SK-N-MC (cell line): Measurements from ENCODE around the gene BACE2.

Experiments
- DNase-seq: peaks from one replicate; pipeline ENCODE4 v3.0.0-alpha.2; 2011; ENCODE audit warnings: low read depth, low spot score
- H3K27ac ChIP-seq: fragments of 200-600 bp; sonication (generic); 2 replicates; pipeline ENCODE4 v1.5.1; 2016; ENCODE audit warnings: mixed run types
- H3K36me3 ChIP-seq: fragments of 200-600 bp; sonication (generic); 2 replicates; pipeline ENCODE4 v1.6.1; 2017; ENCODE audit warnings: antibody characterized with exemption, low read length, mixed read lengths; ENCODE audit not compliant: insufficient read depth
- H3K4me3 ChIP-seq: fragments of 200-600 bp; sonication (generic); 2 replicates; pipeline ENCODE4 v1.5.1; 2016
- H3K9ac ChIP-seq: fragments of 200-600 bp; sonication (generic); 2 replicates; pipeline ENCODE4 v1.8.0; 2017; ENCODE audit warnings: mixed run types, mixed read lengths; ENCODE audit not compliant: insufficient read length
- H3K9me3 ChIP-seq: fragments of 200-600 bp; sonication (generic); 2 replicates; pipeline ENCODE4 v1.6.1; 2017; ENCODE audit warnings: low read depth, mild to moderate bottlenecking, antibody characterized with exemption, low read length, moderate library complexity, mixed read lengths
- EZH2 ChIP-seq: fragments of 200-600 bp; sonication (generic); IDR thresholded peaks from one replicate; pipeline ENCODE4 v1.6.1; 2017; ENCODE audit warnings: antibody characterized with exemption
- FOXP2 ChIP-seq: optimal IDR thresholded peaks from 2 replicates; pipeline ENCODE3; 2011; ENCODE audit warnings: mild to moderate bottlenecking, moderate library complexity; ENCODE audit not compliant: insufficient read depth; ENCODE audit errors: extremely low read length, control extremely low read depth
- POLR2AphosphoS5 ChIP-seq: IDR thresholded peaks from 2 replicates; pipeline ENCODE4 v1.6.1; 2012; ENCODE audit warnings: mild to moderate bottlenecking, low read depth, low read length, borderline replicate concordance

BACE2 gene

DNA sequence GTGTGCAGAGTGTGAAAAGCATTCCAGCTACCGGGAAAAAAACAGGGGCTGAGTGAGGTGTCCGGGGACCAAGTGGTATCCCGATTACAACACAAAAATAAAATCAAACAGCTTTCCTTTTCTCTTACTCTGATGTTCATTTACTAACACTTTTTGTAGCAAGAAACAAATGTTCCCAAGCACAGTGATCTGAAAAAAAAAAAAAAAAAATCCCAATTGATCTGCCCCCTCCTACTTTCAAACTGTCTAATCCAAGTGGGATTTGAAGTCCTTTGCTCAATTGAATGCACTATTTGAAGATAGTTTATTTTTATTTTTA, 1.3 kb downstream of the BACE2 start:
- Histone ChIP-seq H3K27ac (no peak overlapping the region), H3K4me3 (peak overlapping the region; percentile 94), H3K9me3 (no peaks in the 10 kb centered on the region), H3K36me3 (peaks cover 3% of the 10 kb centered on the region; the same call in 1 of the 2 replicates), H3K9ac (peak overlapping the region; percentile 52)
- no peak for DNase-seq
- no peak for TF ChIP-seq FOXP2

DNA sequence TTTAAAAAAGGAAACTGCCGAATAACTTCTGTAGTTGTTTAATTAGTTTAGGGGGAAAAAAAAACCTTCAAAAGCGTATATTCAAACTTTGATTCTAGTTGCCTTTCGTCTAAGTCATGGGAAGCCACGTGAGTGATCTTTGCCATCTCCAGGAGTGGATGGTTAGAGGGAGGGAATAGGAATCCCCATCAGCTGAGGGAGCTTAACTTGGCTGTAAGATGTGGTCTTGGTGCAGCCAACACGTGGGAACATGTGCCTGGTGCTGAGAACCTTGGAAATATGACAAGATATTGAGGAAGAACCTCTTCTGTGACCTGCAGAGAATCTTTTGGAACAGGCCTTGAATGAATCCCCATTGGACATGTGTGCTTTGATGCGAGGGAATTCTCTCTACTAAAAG, 1.7 kb downstream of the BACE2 start:
- peak overlapping the region; percentile 94 for H3K4me3 ChIP-seq
- DNase-seq = no peak
- no peaks in the 10 kb centered on the region for H3K9me3 ChIP-seq
- H3K9ac ChIP-seq = peak overlapping the region; percentile 52
- peaks cover 3% of the 10 kb centered on the region; the same call in 1 of the 2 replicates for H3K36me3 ChIP-seq
- TF ChIP-seq EZH2 = no peak
- no peak for TF ChIP-seq POLR2AphosphoS5
- no peak for TF ChIP-seq FOXP2
- no peak overlapping the region for H3K27ac ChIP-seq

DNA sequence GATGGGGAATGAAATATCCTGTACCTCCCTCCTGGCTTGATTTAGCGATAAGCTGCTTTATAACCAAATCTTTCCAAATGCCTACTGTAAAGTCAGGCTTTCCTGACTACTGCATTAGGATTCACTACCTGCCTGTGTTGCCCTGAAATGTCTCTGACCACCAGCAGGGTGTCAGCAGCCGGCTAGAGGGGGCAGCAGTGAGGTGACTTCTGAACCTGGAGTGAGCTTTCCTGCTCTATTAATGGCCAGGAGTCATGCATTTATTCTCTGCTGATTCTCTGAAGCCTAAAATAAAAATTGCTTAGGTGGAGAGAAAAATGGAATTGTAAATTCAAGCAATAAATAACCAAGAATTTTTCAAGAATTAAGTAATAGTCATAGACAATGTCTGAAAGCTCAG, 2.5 kb downstream of the BACE2 start:
- Histone ChIP-seq H3K27ac (no peak overlapping the region), H3K9ac (no peak overlapping the region), H3K36me3 (peaks cover 3% of the 10 kb centered on the region; the same call in 1 of the 2 replicates), H3K9me3 (no peaks in the 10 kb centered on the region), H3K4me3 (peak overlapping the region; percentile 94)
- no peak for TF ChIP-seq POLR2AphosphoS5
- TF ChIP-seq FOXP2 = no peak
- no peak for TF ChIP-seq EZH2
- DNase-seq = no peak

DNA sequence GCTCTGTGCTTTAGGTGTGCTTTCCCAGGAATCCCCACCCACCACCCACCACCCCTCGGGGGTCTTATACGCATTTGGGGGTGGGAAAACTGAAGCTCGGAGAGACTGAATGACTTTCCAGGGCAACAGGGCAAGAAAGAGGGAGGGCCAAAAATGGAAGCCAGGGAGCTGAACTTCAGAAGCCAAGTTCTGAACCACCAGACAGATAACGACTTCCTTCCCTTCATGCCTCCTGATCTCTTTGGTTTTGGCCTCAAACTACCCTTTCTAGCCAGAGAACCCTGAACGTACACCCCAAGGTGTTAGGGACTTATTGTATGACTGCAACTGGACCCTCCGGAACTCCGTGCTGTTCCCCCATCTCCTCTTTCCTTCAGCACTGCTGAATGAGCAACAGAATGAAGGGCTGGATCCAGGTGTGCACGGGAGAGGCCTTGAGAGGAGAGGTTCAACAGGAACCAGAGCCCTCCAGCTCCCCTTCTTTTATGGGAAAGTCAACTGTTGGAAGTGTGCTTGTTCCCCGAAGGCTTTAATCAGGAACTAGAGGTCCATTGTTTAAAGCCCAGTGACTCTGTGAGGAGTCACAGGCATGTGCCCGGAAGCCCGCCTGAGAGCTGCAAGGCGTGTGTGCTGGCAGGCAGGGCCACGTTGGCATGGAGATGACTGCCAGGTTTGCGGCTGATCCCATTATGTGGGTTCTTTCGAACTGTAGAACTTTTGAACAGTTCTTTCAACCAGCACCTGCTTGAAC, 3.1 kb downstream of the BACE2 start:
- H3K36me3 ChIP-seq = peaks cover 3% of the 10 kb centered on the region; the same call in 1 of the 2 replicates
- no peaks in the 10 kb centered on the region for H3K9me3 ChIP-seq
- no peak for DNase-seq
- TF ChIP-seq FOXP2 = no peak
- no peak for TF ChIP-seq EZH2
- no peak for TF ChIP-seq POLR2AphosphoS5
- no peak overlapping the region for H3K27ac ChIP-seq
- H3K4me3 ChIP-seq = 0 out of 2 replicates have a peak overlapping the region, but pooled peaks have one; percentile 94
- no peak overlapping the region for H3K9ac ChIP-seq

DNA sequence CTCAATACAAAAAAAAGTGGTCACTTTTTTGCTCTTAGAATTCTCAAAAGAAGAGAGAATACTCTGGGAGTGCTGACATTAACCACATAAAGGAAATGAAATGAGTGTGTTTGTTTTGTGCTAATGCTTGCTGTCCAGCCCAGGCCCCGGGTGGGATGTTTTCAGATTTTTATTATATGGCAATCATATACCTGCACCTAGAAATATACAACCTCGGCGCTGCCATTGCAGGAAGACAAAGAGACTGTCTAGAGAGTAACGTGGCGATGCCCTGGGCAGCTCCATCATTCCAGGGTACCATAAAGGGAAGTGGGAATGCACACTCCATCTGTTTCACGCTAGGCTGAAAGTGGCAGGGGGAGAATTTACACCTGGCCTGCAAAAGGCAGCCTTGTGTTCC, 7.1 kb downstream of the BACE2 start:
- H3K27ac ChIP-seq = no peak overlapping the region
- DNase-seq = no peak
- no peak for TF ChIP-seq FOXP2
- no peak for TF ChIP-seq POLR2AphosphoS5
- no peak for TF ChIP-seq EZH2
- H3K4me3 ChIP-seq = no peak overlapping the region
- no peaks in the 10 kb centered on the region for H3K9me3 ChIP-seq
- no peak overlapping the region for H3K9ac ChIP-seq
- peaks cover 3% of the 10 kb centered on the region; the same call in 1 of the 2 replicates for H3K36me3 ChIP-seq

DNA sequence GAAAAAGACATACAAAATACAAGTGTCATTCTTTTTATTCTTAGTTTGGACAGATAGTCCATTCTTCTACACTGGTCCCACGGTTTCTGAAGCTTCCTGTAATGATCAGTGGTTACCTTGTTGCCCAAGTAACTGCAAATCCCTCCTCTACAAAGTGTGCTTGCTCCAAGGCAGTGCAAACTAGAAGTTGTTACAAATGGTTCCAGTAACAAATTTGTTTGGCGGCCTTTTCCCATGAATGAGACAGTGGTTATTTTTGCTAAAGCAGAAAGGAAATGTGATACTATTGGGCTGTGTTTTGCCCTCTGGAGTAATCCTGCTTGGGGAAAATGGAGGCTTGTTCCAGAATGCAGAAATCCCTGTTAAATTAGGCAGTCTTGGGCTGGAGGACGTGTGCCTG, 8.9 kb downstream of the BACE2 start:
- TF ChIP-seq FOXP2 = no peak
- TF ChIP-seq POLR2AphosphoS5 = no peak
- no peak for TF ChIP-seq EZH2
- Histone ChIP-seq H3K4me3 (no peak overlapping the region), H3K27ac (no peak overlapping the region), H3K9me3 (0 out of 2 replicates have a peak, but pooled peaks cover 3% of the 10 kb centered on the region), H3K36me3 (peaks cover under 1% of the 10 kb centered on the region; the same call in 1 of the 2 replicates), H3K9ac (no peak overlapping the region)
- DNase-seq = no peak

DNA sequence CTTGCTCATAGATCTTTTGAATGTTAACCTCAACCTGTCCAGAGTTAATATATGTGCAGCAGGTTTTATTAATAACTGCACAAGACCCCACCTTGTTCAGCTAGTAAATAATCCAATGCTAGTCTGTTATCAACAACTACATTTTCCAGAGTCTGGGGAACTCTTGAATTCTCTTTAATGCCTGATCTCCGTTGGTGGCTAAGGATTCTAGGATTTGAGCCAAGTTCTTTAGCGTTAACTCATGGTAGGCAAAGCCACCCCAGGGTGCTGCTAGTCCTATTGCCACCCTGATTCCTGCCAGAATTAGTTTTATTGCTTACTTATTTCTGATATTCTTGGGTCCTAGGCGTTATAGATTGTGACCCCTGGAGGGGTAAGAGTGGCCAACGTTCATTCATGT, 12.8 kb downstream of the BACE2 start:
- Histone ChIP-seq H3K9me3 (0 out of 2 replicates have a peak, but pooled peaks cover 7% of the 10 kb centered on the region), H3K27ac (no peak overlapping the region), H3K36me3 (no peaks in the 10 kb centered on the region), H3K9ac (no peak overlapping the region), H3K4me3 (no peak overlapping the region)
- no peak for DNase-seq
- no peak for TF ChIP-seq FOXP2
- TF ChIP-seq POLR2AphosphoS5 = no peak
- TF ChIP-seq EZH2 = no peak

DNA sequence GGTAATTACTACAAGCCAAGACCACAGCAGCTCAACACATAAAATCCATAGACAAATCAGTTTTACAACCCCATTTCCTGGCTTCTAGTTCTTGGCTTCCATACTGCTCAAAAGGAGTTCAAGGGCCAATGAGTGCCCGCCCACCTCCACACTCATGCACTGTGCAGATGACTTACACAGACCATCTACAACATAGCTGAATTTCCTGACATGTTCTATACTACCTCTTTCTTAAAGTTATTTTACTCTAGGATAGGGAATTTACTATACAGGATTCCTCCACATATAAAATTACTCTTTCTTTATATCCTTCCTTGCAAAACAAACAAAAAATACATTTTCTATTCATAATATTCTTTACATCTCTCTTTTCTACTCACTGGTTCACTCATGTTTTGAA, 14.6 kb downstream of the BACE2 start:
- Histone ChIP-seq H3K4me3 (no peak overlapping the region), H3K9me3 (0 out of 2 replicates have a peak, but pooled peaks cover 7% of the 10 kb centered on the region), H3K9ac (no peak overlapping the region), H3K27ac (no peak overlapping the region), H3K36me3 (no peaks in the 10 kb centered on the region)
- TF ChIP-seq POLR2AphosphoS5 (no peak), EZH2 (no peak), FOXP2 (no peak)
- no peak for DNase-seq
